ENCODE measurements around the gene ERVK3-1. TPM values are rescaled to one million over a fixed set of nuclear protein-coding genes. Genes with fewer than 3 reads are reported as not detected.
A peak's percentile ranks its signal among the peaks of the same experiment; 100 is the strongest.
"Not testable (repeated sequence)": the region's sequence is repeated elsewhere in the genome, so short reads cannot be mapped to it uniquely, and the experiment has no call there.

The ERVK3-1 gene
- total RNA-seq, 1 donor = 29.3 TPM

- H3K27ac ChIP-seq (ENCODE audit: low read depth, low read length) = no peak overlapping the region
- H3K79me2 ChIP-seq (ENCODE audit: insufficient read depth, low read length) = no peaks in the 10 kb centered on the region
- no peak overlapping the region for H3K4me2 ChIP-seq (ENCODE audit: insufficient read depth, low read length)
- peaks cover 31% of the 10 kb centered on the region for H3K36me3 ChIP-seq (ENCODE audit: insufficient read depth, low read length)
- no peak for TF ChIP-seq CTCF (IDR thresholded peaks at IDR 0.05; ENCODE audit: extremely low read depth, low read depth, low read length)
- H3K9me3 ChIP-seq (ENCODE audit: low read depth, low read length) = peaks cover 12% of the 10 kb centered on the region
- DNase-seq (ENCODE audit: insufficient read length, low spot score, missing footprints) = no peak
- no peak overlapping the region for H3K4me3 ChIP-seq (ENCODE audit: insufficient read depth, low read length)
- H3K27me3 ChIP-seq (ENCODE audit: insufficient read depth, low read length) = no peaks in the 10 kb centered on the region
- no peaks in the 10 kb centered on the region for H3K4me1 ChIP-seq (ENCODE audit: insufficient read depth, low read length)
- H4K20me1 ChIP-seq (ENCODE audit: insufficient read depth, low read length) = no peaks in the 10 kb centered on the region
- H2AFZ ChIP-seq (ENCODE audit: low read length) = no peak overlapping the region
These were observed 33.2 kb downstream of the ERVK3-1 start for GRCh38 chr19:58338336-58338735.

GRCh38 chr19:58338825-58339558 lies 33.8 kb downstream of the ERVK3-1 start:
- Histone ChIP-seq H3K4me1 (ENCODE audit: insufficient read depth, low read length) (no peaks in the 10 kb centered on the region), H3K4me3 (ENCODE audit: insufficient read depth, low read length) (no peak overlapping the region), H3K27me3 (ENCODE audit: insufficient read depth, low read length) (no peaks in the 10 kb centered on the region), H3K36me3 (ENCODE audit: insufficient read depth, low read length) (peaks cover 31% of the 10 kb centered on the region), H3K9me3 (ENCODE audit: low read depth, low read length) (peaks cover 12% of the 10 kb centered on the region), H3K27ac (ENCODE audit: low read depth, low read length) (no peak overlapping the region), H2AFZ (ENCODE audit: low read length) (no peak overlapping the region), H3K79me2 (ENCODE audit: insufficient read depth, low read length) (no peaks in the 10 kb centered on the region), H4K20me1 (ENCODE audit: insufficient read depth, low read length) (no peaks in the 10 kb centered on the region), H3K4me2 (ENCODE audit: insufficient read depth, low read length) (no peak overlapping the region)
- no peak for TF ChIP-seq CTCF (IDR thresholded peaks at IDR 0.05; ENCODE audit: extremely low read depth, low read depth, low read length)
- DNase-seq (ENCODE audit: insufficient read length, low spot score, missing footprints) = no peak

GRCh38 chr19:58345558-58345957 lies 40.4 kb downstream of the ERVK3-1 start:
- no peak overlapping the region for H3K27ac ChIP-seq (ENCODE audit: low read depth, low read length)
- H3K4me3 ChIP-seq (ENCODE audit: insufficient read depth, low read length) = no peak overlapping the region
- no peaks in the 10 kb centered on the region for H4K20me1 ChIP-seq (ENCODE audit: insufficient read depth, low read length)
- H3K4me2 ChIP-seq (ENCODE audit: insufficient read depth, low read length) = no peak overlapping the region
- no peak for TF ChIP-seq CTCF (IDR thresholded peaks at IDR 0.05; ENCODE audit: extremely low read depth, low read depth, low read length)
- DNase-seq (ENCODE audit: insufficient read length, low spot score, missing footprints) = peak; percentile 74
- H3K27me3 ChIP-seq (ENCODE audit: insufficient read depth, low read length) = peaks cover 27% of the 10 kb centered on the region
- no peaks in the 10 kb centered on the region for H3K4me1 ChIP-seq (ENCODE audit: insufficient read depth, low read length)
- H3K36me3 ChIP-seq (ENCODE audit: insufficient read depth, low read length) = no peaks in the 10 kb centered on the region
- H2AFZ ChIP-seq (ENCODE audit: low read length) = no peak overlapping the region
- H3K79me2 ChIP-seq (ENCODE audit: insufficient read depth, low read length) = no peaks in the 10 kb centered on the region
- no peaks in the 10 kb centered on the region for H3K9me3 ChIP-seq (ENCODE audit: low read depth, low read length)

- peak overlapping the region; percentile 74 for H3K4me2 ChIP-seq (ENCODE audit: insufficient read depth, low read length)
- no peaks in the 10 kb centered on the region for H3K9me3 ChIP-seq (ENCODE audit: low read depth, low read length)
- H3K4me1 ChIP-seq (ENCODE audit: insufficient read depth, low read length) = no peaks in the 10 kb centered on the region
- H3K27me3 ChIP-seq (ENCODE audit: insufficient read depth, low read length) = peaks cover 27% of the 10 kb centered on the region
- no peak overlapping the region for H3K27ac ChIP-seq (ENCODE audit: low read depth, low read length)
- H4K20me1 ChIP-seq (ENCODE audit: insufficient read depth, low read length) = no peaks in the 10 kb centered on the region
- no peaks in the 10 kb centered on the region for H3K36me3 ChIP-seq (ENCODE audit: insufficient read depth, low read length)
- peak overlapping the region; percentile 73 for H3K4me3 ChIP-seq (ENCODE audit: insufficient read depth, low read length)
- H3K79me2 ChIP-seq (ENCODE audit: insufficient read depth, low read length) = no peaks in the 10 kb centered on the region
- peak; percentile 95 for DNase-seq (ENCODE audit: insufficient read length, low spot score, missing footprints)
- TF ChIP-seq CTCF (IDR thresholded peaks at IDR 0.05; ENCODE audit: extremely low read depth, low read depth, low read length) = no peak
- H2AFZ ChIP-seq (ENCODE audit: low read length) = peak overlapping the region; percentile 35
These were observed 42.1 kb downstream of the ERVK3-1 start for GRCh38 chr19:58346961-58347929.

- peak; percentile 53 for DNase-seq (ENCODE audit: insufficient read length, low spot score, missing footprints)
- not testable (repeated sequence) for H3K36me3 ChIP-seq (ENCODE audit: insufficient read depth, low read length); H3K9me3 ChIP-seq (ENCODE audit: low read depth, low read length); H3K79me2 ChIP-seq (ENCODE audit: insufficient read depth, low read length); H4K20me1 ChIP-seq (ENCODE audit: insufficient read depth, low read length); H2AFZ ChIP-seq (ENCODE audit: low read length); H3K4me1 ChIP-seq (ENCODE audit: insufficient read depth, low read length); H3K27ac ChIP-seq (ENCODE audit: low read depth, low read length)
- Histone ChIP-seq H3K27me3 (ENCODE audit: insufficient read depth, low read length) (peaks cover 27% of the 10 kb centered on the region), H3K4me2 (ENCODE audit: insufficient read depth, low read length) (peak overlapping the region; percentile 74), H3K4me3 (ENCODE audit: insufficient read depth, low read length) (peak overlapping the region; percentile 73)
These were observed 42.9 kb downstream of the ERVK3-1 start for GRCh38 chr19:58348080-58348479.

Data from osteoblast (primary cell).